ENCODE results near the gene DGKH.

DNA sequence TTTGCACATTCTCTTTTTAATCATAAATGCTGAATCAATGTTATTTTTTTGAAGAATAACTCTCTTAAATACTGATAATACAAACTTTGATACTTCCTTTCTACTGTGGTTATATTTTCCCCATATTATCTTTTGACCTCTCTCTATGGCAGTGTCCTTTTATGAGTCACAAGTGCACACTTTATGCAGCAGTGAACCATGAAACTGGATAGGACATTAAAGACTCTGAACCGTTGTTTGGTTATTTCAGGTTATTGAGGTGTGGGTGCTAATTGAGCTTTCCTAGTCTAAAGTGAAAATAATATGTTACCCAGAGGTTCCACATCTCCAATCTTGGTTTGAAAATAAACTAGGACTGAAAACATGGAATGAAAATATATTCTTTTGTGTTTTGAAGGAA, 71.4 kb downstream of the DGKH start:
- TF ChIP-seq, protein P1, sequence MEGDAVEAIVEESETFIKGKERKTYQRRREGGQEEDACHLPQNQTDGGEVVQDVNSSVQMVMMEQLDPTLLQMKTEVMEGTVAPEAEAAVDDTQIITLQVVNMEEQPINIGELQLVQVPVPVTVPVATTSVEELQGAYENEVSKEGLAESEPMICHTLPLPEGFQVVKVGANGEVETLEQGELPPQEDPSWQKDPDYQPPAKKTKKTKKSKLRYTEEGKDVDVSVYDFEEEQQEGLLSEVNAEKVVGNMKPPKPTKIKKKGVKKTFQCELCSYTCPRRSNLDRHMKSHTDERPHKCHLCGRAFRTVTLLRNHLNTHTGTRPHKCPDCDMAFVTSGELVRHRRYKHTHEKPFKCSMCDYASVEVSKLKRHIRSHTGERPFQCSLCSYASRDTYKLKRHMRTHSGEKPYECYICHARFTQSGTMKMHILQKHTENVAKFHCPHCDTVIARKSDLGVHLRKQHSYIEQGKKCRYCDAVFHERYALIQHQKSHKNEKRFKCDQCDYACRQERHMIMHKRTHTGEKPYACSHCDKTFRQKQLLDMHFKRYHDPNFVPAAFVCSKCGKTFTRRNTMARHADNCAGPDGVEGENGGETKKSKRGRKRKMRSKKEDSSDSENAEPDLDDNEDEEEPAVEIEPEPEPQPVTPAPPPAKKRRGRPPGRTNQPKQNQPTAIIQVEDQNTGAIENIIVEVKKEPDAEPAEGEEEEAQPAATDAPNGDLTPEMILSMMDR (IDR thresholded peaks at IDR 0.05) = no peak
- no peak for TF ChIP-seq POLR2A (IDR thresholded peaks at IDR 0.05)
- TF ChIP-seq POLR2AphosphoS5 (IDR thresholded peaks at IDR 0.05) = no peak

Measured in gastroesophageal sphincter (tissue), 3 donors.